WTC11 (cell line): ENCODE measurements around the gene DIAPH1. TPM values are rescaled to one million over a fixed set of nuclear protein-coding genes. Genes with fewer than 3 reads are reported as not detected.

Experiments
- ATAC-seq: fragments of 200-7000 bp; cut with Tn5 transposase; 2 replicates; pipeline ENCODE4 v1.10.0; 2021; ENCODE audit warnings: mild to moderate bottlenecking, moderate library complexity
- CTCF ChIA-PET: fragments of 300-600 bp; sonication (Branson Sonifier 250); formaldehyde crosslinking; loops from one replicate; lab custom pipeline; 2021; ENCODE audit warnings: antibody characterized with exemption; lab: Charles Lee
- POLR2A ChIA-PET: fragments of 350-600 bp; sonication (Branson Sonifier 250); formaldehyde crosslinking; loops from one replicate; lab custom pipeline; 2021; ENCODE audit warnings: antibody characterized with exemption; lab: Charles Lee
- DNase-seq: peaks from one replicate; pipeline ENCODE4 v3.0.0; 2021; ENCODE audit warnings: low spot score
- H3K27ac Mint-ChIP-seq: 2 replicates; pipeline ENCODE4 v1.8.0; 2021; ENCODE audit warnings: mixed read lengths
- H3K27me3 Mint-ChIP-seq: 2 replicates; pipeline ENCODE4 v1.8.0; 2021; ENCODE audit warnings: low read depth, mild to moderate bottlenecking, moderate library complexity, mixed read lengths
- H3K36me3 Mint-ChIP-seq: 2 replicates; pipeline ENCODE4 v1.8.0; 2021; ENCODE audit warnings: mixed read lengths
- H3K4me1 Mint-ChIP-seq: 2 replicates; pipeline ENCODE4 v1.8.0; 2022; ENCODE audit warnings: mixed read lengths
- H3K4me3 Mint-ChIP-seq: 2 replicates; pipeline ENCODE4 v1.8.0; 2021; ENCODE audit warnings: mild to moderate bottlenecking, moderate library complexity, mixed read lengths
- H3K9me3 Mint-ChIP-seq: 2 replicates; pipeline ENCODE4 v1.8.0; 2021; ENCODE audit warnings: mixed read lengths
- RELA ChIP-seq: sonication (generic); formaldehyde crosslinking; IDR thresholded peaks from 2 replicates; pipeline ENCODE4 v1.8.1; 2022; ENCODE audit warnings: missing genetic modification reagents, mild to moderate bottlenecking, borderline replicate concordance
- total RNA-seq: library from RNA; stranded (reverse); gene quantifications from 3 replicates; pipeline ENCODE4 v1.2.3, GENCODE V29; 2021
- TF ChIP-seq, protein P1 (sequence below): sonication (generic); formaldehyde crosslinking; IDR thresholded peaks from 2 replicates; pipeline ENCODE4 v1.8.0; 2023; ENCODE audit warnings: missing genetic modification reagents, mild to moderate bottlenecking, borderline replicate concordance
- TF ChIP-seq, protein P2 (sequence below): sonication (generic); formaldehyde crosslinking; IDR thresholded peaks from 2 replicates; pipeline ENCODE4 v1.8.0; 2022; ENCODE audit warnings: mild to moderate bottlenecking, missing genetic modification reagents
- TF ChIP-seq, protein P3 (sequence below): sonication (generic); formaldehyde crosslinking; IDR thresholded peaks from 2 replicates; pipeline ENCODE4 v1.8.1; 2022; ENCODE audit warnings: low read depth, missing genetic modification reagents, borderline replicate concordance
- TF ChIP-seq, protein P4 (sequence below): sonication (generic); formaldehyde crosslinking; IDR thresholded peaks from 2 replicates; pipeline ENCODE4 v1.8.1; 2022; ENCODE audit warnings: mild to moderate bottlenecking, missing genetic modification reagents, moderate library complexity, borderline replicate concordance
- TF ChIP-seq, protein P5 (sequence below): sonication (generic); formaldehyde crosslinking; IDR thresholded peaks from 2 replicates; pipeline ENCODE4 v1.8.0; 2022; ENCODE audit warnings: mild to moderate bottlenecking, missing genetic modification reagents
- TF ChIP-seq, protein P6 (sequence below): sonication (generic); formaldehyde crosslinking; IDR thresholded peaks from 2 replicates; pipeline ENCODE4 v1.8.1; 2023; ENCODE audit warnings: mild to moderate bottlenecking, missing genetic modification reagents, moderate library complexity
- TF ChIP-seq, protein P7 (sequence below): sonication (generic); formaldehyde crosslinking; IDR thresholded peaks from 2 replicates; pipeline ENCODE4 v1.8.1; 2023; ENCODE audit warnings: mild to moderate bottlenecking, missing genetic modification reagents, borderline replicate concordance
- TF ChIP-seq, protein P8 (sequence below): fragments of 200-600 bp; IDR thresholded peaks from 2 replicates; pipeline ENCODE4 v1.8.0; 2022; ENCODE audit warnings: antibody characterized with exemption

The DIAPH1 gene
- total RNA-seq, 1 experiment from 2014 or later, result 109 TPM

DNA sequence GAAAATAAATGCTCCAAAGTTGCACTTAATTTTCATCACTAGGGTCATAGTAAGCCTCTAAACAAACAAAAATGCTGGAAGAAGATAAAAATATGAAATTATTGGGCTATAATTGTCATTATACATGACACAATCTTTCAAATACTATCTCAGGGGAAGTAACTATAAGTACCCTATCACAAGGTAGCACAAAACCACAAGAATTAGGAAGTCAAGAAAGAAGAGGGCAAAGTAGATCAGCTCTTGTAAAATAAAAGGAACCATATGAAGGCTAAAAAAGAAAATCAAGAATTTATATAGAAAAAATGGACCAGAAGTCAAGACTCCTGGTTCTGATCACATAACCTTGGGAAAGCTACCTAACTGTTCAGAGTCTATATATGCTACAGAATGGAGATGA lies 48.1 kb downstream of the DIAPH1 start:
- no peak overlapping the region for H3K4me3 Mint-ChIP-seq
- no peaks in the 10 kb centered on the region for H3K27me3 Mint-ChIP-seq
- DNase-seq (no peak), ATAC-seq (no peak)
- CTCF ChIA-PET, result no interaction called here
- H3K4me1 Mint-ChIP-seq, result peaks cover 12% of the 10 kb centered on the region
- no peaks in the 10 kb centered on the region for H3K9me3 Mint-ChIP-seq
- H3K36me3 Mint-ChIP-seq, result peaks cover 56% of the 10 kb centered on the region
- H3K27ac Mint-ChIP-seq, result no peak overlapping the region
- POLR2A ChIA-PET, result no interaction called here
- TF ChIP-seq, protein P1, sequence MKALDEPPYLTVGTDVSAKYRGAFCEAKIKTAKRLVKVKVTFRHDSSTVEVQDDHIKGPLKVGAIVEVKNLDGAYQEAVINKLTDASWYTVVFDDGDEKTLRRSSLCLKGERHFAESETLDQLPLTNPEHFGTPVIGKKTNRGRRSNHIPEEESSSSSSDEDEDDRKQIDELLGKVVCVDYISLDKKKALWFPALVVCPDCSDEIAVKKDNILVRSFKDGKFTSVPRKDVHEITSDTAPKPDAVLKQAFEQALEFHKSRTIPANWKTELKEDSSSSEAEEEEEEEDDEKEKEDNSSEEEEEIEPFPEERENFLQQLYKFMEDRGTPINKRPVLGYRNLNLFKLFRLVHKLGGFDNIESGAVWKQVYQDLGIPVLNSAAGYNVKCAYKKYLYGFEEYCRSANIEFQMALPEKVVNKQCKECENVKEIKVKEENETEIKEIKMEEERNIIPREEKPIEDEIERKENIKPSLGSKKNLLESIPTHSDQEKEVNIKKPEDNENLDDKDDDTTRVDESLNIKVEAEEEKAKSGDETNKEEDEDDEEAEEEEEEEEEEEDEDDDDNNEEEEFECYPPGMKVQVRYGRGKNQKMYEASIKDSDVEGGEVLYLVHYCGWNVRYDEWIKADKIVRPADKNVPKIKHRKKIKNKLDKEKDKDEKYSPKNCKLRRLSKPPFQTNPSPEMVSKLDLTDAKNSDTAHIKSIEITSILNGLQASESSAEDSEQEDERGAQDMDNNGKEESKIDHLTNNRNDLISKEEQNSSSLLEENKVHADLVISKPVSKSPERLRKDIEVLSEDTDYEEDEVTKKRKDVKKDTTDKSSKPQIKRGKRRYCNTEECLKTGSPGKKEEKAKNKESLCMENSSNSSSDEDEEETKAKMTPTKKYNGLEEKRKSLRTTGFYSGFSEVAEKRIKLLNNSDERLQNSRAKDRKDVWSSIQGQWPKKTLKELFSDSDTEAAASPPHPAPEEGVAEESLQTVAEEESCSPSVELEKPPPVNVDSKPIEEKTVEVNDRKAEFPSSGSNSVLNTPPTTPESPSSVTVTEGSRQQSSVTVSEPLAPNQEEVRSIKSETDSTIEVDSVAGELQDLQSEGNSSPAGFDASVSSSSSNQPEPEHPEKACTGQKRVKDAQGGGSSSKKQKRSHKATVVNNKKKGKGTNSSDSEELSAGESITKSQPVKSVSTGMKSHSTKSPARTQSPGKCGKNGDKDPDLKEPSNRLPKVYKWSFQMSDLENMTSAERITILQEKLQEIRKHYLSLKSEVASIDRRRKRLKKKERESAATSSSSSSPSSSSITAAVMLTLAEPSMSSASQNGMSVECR, result no peak
- no peak for TF ChIP-seq RELA (CRISPR knock-in tag)
- TF ChIP-seq, protein P2, sequence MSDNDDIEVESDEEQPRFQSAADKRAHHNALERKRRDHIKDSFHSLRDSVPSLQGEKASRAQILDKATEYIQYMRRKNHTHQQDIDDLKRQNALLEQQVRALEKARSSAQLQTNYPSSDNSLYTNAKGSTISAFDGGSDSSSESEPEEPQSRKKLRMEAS (CRISPR knock-in tag), result no peak
- TF ChIP-seq, protein P3, sequence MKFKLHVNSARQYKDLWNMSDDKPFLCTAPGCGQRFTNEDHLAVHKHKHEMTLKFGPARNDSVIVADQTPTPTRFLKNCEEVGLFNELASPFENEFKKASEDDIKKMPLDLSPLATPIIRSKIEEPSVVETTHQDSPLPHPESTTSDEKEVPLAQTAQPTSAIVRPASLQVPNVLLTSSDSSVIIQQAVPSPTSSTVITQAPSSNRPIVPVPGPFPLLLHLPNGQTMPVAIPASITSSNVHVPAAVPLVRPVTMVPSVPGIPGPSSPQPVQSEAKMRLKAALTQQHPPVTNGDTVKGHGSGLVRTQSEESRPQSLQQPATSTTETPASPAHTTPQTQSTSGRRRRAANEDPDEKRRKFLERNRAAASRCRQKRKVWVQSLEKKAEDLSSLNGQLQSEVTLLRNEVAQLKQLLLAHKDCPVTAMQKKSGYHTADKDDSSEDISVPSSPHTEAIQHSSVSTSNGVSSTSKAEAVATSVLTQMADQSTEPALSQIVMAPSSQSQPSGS, result no peak
- TF ChIP-seq, protein P4, sequence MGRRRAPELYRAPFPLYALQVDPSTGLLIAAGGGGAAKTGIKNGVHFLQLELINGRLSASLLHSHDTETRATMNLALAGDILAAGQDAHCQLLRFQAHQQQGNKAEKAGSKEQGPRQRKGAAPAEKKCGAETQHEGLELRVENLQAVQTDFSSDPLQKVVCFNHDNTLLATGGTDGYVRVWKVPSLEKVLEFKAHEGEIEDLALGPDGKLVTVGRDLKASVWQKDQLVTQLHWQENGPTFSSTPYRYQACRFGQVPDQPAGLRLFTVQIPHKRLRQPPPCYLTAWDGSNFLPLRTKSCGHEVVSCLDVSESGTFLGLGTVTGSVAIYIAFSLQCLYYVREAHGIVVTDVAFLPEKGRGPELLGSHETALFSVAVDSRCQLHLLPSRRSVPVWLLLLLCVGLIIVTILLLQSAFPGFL (CRISPR knock-in tag), result no peak
- TF ChIP-seq, protein P5, sequence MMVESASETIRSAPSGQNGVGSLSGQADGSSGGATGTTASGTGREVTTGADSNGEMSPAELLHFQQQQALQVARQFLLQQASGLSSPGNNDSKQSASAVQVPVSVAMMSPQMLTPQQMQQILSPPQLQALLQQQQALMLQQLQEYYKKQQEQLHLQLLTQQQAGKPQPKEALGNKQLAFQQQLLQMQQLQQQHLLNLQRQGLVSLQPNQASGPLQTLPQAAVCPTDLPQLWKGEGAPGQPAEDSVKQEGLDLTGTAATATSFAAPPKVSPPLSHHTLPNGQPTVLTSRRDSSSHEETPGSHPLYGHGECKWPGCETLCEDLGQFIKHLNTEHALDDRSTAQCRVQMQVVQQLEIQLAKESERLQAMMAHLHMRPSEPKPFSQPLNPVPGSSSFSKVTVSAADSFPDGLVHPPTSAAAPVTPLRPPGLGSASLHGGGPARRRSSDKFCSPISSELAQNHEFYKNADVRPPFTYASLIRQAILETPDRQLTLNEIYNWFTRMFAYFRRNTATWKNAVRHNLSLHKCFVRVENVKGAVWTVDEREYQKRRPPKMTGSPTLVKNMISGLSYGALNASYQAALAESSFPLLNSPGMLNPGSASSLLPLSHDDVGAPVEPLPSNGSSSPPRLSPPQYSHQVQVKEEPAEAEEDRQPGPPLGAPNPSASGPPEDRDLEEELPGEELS (CRISPR knock-in tag), result no peak
- TF ChIP-seq, protein P6, sequence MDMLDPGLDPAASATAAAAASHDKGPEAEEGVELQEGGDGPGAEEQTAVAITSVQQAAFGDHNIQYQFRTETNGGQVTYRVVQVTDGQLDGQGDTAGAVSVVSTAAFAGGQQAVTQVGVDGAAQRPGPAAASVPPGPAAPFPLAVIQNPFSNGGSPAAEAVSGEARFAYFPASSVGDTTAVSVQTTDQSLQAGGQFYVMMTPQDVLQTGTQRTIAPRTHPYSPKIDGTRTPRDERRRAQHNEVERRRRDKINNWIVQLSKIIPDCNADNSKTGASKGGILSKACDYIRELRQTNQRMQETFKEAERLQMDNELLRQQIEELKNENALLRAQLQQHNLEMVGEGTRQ (CRISPR knock-in tag), result no peak

DNA sequence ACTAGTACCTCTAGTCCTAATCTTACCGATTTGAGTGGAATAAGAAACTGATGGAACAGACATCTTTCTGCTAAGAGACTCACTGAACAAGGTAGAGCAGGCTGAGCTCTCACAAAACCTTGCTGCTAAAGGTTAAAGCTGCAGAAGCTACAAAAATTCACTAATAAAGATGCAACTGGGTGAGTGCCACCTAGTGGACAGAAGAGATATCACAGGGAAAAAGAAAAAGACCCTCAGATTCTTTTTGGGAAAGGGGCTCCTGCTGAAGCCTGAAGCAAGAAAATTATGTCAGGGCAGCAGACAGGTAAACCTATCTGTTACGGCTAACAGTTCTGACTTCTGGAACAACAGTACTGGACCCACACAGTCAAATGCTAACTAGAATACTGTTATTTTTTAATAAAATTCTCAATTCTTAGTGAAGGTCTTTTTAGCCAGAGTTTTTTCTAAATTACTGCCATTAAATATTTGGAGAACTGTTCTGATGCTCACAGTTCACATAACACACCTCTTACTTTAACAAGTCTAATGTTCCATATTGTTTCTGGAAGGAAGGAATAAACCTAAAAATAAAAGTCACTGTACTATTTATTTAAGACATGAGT lies 51.2 kb downstream of the DIAPH1 start:
- no peak overlapping the region for H3K27ac Mint-ChIP-seq
- POLR2A ChIA-PET, result no interaction called here
- ATAC-seq, result no peak; the same call in 1 of the 2 replicates

More for the DNA sequence above, 51.2 kb downstream of the DIAPH1 start:
- Mint-ChIP-seq H3K9me3 (peaks cover 4% of the 10 kb centered on the region; the same call in 1 of the 2 replicates), H3K4me3 (no peak overlapping the region), H3K4me1 (peaks cover 16% of the 10 kb centered on the region), H3K36me3 (peaks cover 42% of the 10 kb centered on the region), H3K27me3 (no peaks in the 10 kb centered on the region)
- CTCF ChIA-PET, result interaction anchor here (0.6 to 2.7 kb wide), 64 partner anchors 8 to 1117 kb away, joined by 3 to 27 read pairs (median 4); partner anchors contain the start of genes DIAPH1, FCHSD1, HDAC3 and PCDHB1
- DNase-seq, result no peak
- TF ChIP-seq, protein P7, sequence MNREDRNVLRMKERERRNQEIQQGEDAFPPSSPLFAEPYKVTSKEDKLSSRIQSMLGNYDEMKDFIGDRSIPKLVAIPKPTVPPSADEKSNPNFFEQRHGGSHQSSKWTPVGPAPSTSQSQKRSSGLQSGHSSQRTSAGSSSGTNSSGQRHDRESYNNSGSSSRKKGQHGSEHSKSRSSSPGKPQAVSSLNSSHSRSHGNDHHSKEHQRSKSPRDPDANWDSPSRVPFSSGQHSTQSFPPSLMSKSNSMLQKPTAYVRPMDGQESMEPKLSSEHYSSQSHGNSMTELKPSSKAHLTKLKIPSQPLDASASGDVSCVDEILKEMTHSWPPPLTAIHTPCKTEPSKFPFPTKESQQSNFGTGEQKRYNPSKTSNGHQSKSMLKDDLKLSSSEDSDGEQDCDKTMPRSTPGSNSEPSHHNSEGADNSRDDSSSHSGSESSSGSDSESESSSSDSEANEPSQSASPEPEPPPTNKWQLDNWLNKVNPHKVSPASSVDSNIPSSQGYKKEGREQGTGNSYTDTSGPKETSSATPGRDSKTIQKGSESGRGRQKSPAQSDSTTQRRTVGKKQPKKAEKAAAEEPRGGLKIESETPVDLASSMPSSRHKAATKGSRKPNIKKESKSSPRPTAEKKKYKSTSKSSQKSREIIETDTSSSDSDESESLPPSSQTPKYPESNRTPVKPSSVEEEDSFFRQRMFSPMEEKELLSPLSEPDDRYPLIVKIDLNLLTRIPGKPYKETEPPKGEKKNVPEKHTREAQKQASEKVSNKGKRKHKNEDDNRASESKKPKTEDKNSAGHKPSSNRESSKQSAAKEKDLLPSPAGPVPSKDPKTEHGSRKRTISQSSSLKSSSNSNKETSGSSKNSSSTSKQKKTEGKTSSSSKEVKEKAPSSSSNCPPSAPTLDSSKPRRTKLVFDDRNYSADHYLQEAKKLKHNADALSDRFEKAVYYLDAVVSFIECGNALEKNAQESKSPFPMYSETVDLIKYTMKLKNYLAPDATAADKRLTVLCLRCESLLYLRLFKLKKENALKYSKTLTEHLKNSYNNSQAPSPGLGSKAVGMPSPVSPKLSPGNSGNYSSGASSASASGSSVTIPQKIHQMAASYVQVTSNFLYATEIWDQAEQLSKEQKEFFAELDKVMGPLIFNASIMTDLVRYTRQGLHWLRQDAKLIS (CRISPR knock-in tag), result no peak
- TF ChIP-seq, protein P8, sequence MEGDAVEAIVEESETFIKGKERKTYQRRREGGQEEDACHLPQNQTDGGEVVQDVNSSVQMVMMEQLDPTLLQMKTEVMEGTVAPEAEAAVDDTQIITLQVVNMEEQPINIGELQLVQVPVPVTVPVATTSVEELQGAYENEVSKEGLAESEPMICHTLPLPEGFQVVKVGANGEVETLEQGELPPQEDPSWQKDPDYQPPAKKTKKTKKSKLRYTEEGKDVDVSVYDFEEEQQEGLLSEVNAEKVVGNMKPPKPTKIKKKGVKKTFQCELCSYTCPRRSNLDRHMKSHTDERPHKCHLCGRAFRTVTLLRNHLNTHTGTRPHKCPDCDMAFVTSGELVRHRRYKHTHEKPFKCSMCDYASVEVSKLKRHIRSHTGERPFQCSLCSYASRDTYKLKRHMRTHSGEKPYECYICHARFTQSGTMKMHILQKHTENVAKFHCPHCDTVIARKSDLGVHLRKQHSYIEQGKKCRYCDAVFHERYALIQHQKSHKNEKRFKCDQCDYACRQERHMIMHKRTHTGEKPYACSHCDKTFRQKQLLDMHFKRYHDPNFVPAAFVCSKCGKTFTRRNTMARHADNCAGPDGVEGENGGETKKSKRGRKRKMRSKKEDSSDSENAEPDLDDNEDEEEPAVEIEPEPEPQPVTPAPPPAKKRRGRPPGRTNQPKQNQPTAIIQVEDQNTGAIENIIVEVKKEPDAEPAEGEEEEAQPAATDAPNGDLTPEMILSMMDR, result peak; percentile 89
